ENCODE data around the gene SLFN14. TPM values are rescaled to one million over a fixed set of nuclear protein-coding genes. Genes with fewer than 3 reads are reported as not detected.

Gene SLFN14
- total and polyA plus RNA-seq, 3 donors from 2014 or later = 0.30 to 0.55 (median 0.37) TPM

DNA sequence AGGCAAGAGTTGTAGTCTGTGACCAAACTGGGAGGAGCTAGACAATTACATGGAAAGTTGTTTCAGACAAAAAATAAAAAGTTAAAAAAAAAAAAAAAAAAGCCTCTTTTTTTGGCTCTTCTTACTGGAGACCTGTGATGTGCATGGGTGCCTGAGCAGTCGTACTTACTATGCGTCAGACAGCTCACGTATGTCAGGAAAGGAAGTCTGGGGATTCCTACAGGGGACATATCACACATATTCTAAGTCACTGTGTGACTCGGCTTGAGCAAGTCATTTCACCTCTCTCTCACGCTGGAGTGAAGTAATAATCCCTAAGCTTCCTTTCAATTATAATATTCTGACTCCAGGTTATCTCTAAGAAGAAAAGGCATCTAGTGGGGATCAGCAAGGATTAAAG is 6.0 kb downstream of the SLFN14 start:
- no peak for DNase-seq
- H3K4me1 ChIP-seq = no peaks in the 10 kb centered on the region
- no peak overlapping the region for H3K4me3 ChIP-seq
- no peak overlapping the region for H3K27ac ChIP-seq
- H3K9me3 ChIP-seq = no peaks in the 10 kb centered on the region
- WGBS, 2 donors = 66 to 69% methylated on average over 5 of the region's 5 CpGs
- no peaks in the 10 kb centered on the region for H3K36me3 ChIP-seq (ENCODE audit: low read depth, missing control alignments)
- no peaks in the 10 kb centered on the region for H3K27me3 ChIP-seq
- intact Hi-C loops (cut with DNase I; ENCODE audit: low total_unique reads) = no loop called here
- no peak for TF ChIP-seq POLR2A (IDR thresholded peaks at IDR 0.05)
- TF ChIP-seq CTCF (IDR thresholded peaks at IDR 0.05) = no peak

GRCh38 chr17:35553310-35553709 is 7.3 kb downstream of the SLFN14 start:
- intact Hi-C loops (cut with DNase I; ENCODE audit: low total_unique reads) = no loop called here
- no peak for TF ChIP-seq CTCF (IDR thresholded peaks at IDR 0.05)
- TF ChIP-seq POLR2A (IDR thresholded peaks at IDR 0.05) = no peak
- H3K27ac ChIP-seq = no peak overlapping the region
- H3K27me3 ChIP-seq = no peaks in the 10 kb centered on the region
- WGBS, 2 donors = 68 to 80% methylated on average over 4 of the region's 4 CpGs
- H3K36me3 ChIP-seq (ENCODE audit: low read depth, missing control alignments) = no peaks in the 10 kb centered on the region
- DNase-seq = no peak
- no peaks in the 10 kb centered on the region for H3K4me1 ChIP-seq
- no peak overlapping the region for H3K4me3 ChIP-seq
- no peaks in the 10 kb centered on the region for H3K9me3 ChIP-seq

GRCh38 chr17:35548978-35549377 is 11.6 kb downstream of the SLFN14 start:
- no peaks in the 10 kb centered on the region for H3K27me3 ChIP-seq
- no peaks in the 10 kb centered on the region for H3K36me3 ChIP-seq (ENCODE audit: low read depth, missing control alignments)
- H3K27ac ChIP-seq = no peak overlapping the region
- WGBS, 2 donors = 65 to 69% methylated on average over 1 of the region's 1 CpG
- TF ChIP-seq POLR2A (IDR thresholded peaks at IDR 0.05) (no peak), CTCF (IDR thresholded peaks at IDR 0.05) (no peak)
- intact Hi-C loops (cut with DNase I; ENCODE audit: low total_unique reads) = no loop called here
- H3K4me3 ChIP-seq = no peak overlapping the region
- DNase-seq = no peak
- no peaks in the 10 kb centered on the region for H3K9me3 ChIP-seq
- H3K4me1 ChIP-seq = no peaks in the 10 kb centered on the region

GRCh38 chr17:35548208-35548810 is 12.3 kb downstream of the SLFN14 start:
- Histone ChIP-seq H3K27me3 (no peaks in the 10 kb centered on the region), H3K4me1 (no peaks in the 10 kb centered on the region), H3K36me3 (ENCODE audit: low read depth, missing control alignments) (no peaks in the 10 kb centered on the region), H3K4me3 (no peak overlapping the region), H3K9me3 (no peaks in the 10 kb centered on the region), H3K27ac (no peak overlapping the region)
- 51 to 68% methylated on average over 8 of the region's 8 CpGs for WGBS, 2 donors
- DNase-seq = peak; percentile 59
- intact Hi-C loops (cut with DNase I; ENCODE audit: low total_unique reads) = no loop called here
- TF ChIP-seq POLR2A (IDR thresholded peaks at IDR 0.05) = no peak

DNA sequence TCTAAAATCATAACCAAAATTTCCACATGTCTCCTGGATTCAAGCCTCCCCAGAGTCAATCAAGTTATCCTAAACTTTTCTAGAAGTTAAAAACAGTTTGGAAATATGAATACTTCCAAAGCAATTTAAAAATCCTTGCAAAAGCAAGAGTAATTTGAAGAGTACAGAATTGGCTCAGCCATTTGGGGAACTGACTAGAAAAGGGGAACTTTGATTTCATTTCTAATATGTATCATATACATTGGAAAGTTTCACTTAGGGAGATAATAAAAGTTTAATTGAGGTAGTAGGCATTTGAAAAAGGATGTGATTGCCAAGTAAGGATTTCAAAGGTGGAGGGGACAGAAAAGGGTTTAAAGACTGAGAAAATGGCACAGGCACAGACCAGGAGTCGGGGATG is 14.1 kb downstream of the SLFN14 start:
- intact Hi-C loops (cut with DNase I; ENCODE audit: low total_unique reads) = no loop called here
- H3K4me3 ChIP-seq = no peak overlapping the region
- 77 to 88% methylated on average over 1 of the region's 1 CpG for WGBS, 2 donors
- no peaks in the 10 kb centered on the region for H3K36me3 ChIP-seq (ENCODE audit: low read depth, missing control alignments)
- no peak for DNase-seq
- H3K9me3 ChIP-seq = no peaks in the 10 kb centered on the region
- H3K4me1 ChIP-seq = no peaks in the 10 kb centered on the region
- TF ChIP-seq POLR2A (IDR thresholded peaks at IDR 0.05) (no peak), CTCF (IDR thresholded peaks at IDR 0.05) (no peak)
- H3K27ac ChIP-seq = no peak overlapping the region
- no peaks in the 10 kb centered on the region for H3K27me3 ChIP-seq
